Panc1 (cell line): ENCODE results near the gene STXBP5L. TPM values are rescaled to one million over a fixed set of nuclear protein-coding genes. Genes with fewer than 3 reads are reported as not detected.

Experiments
- ATAC-seq: fragments of 200-7000 bp; cut with Tn5 transposase; 2 replicates; pipeline ENCODE4 v1.9.1; 2020; ENCODE audit warnings: mild to moderate bottlenecking, moderate library complexity
- BruUV-seq: library from RNA; stranded (reverse); fragments of 400-500 nt; replicated peaks from 2 replicates; lab custom pipeline; 2021; lab: Mats Ljungman, UMichigan
- CTCF ChIA-PET: fragments of 300-600 bp; sonication (Branson Sonifier 250); formaldehyde crosslinking; loops from one replicate; lab custom pipeline; 2022; ENCODE audit warnings: antibody characterized with exemption; lab: Charles Lee
- POLR2A ChIA-PET: fragments of 300-600 bp; sonication (Branson Sonifier 250); formaldehyde crosslinking; loops from one replicate; lab custom pipeline; 2022; ENCODE audit warnings: antibody characterized with exemption; lab: Charles Lee
- DNase-seq: peaks from one replicate; pipeline ENCODE4 v3.0.0-alpha.2; 2010; ENCODE audit warnings: low read depth, low spot score
- H3K27ac ChIP-seq: 2 replicates; pipeline ENCODE4 v1.5.1; 2011; ENCODE audit warnings: mild to moderate bottlenecking, low read length, inconsistent platforms
- H3K27me3 ChIP-seq: fragments of 200-500 bp; sonication (Bioruptor generic); 2 replicates; pipeline ENCODE4 v1.6.0; 2014; ENCODE audit warnings: low read length, inconsistent platforms; ENCODE audit not compliant: control insufficient read depth, insufficient read depth
- H3K36me3 ChIP-seq: fragments of 200-500 bp; sonication (Bioruptor generic); 2 replicates; pipeline ENCODE4 v1.5.1; 2014; ENCODE audit warnings: inconsistent platforms, mild to moderate bottlenecking, low read length, moderate library complexity; ENCODE audit not compliant: control insufficient read depth, insufficient read depth
- H3K4me1 ChIP-seq: 2 replicates; pipeline ENCODE4 v1.5.1; 2011; ENCODE audit warnings: inconsistent platforms, mild to moderate bottlenecking, low read length, moderate library complexity; ENCODE audit not compliant: control insufficient read depth, insufficient read depth
- H3K4me3 ChIP-seq, 2 experiments: 2 replicates each; pipeline ENCODE4 v1.5.1; 2011 to 2012; ENCODE audit warnings: low read depth in 2 of 2, low read length in 2 of 2, mild to moderate bottlenecking in 2 of 2, inconsistent platforms in 1 of 2, moderate library complexity in 1 of 2
- H3K9me3 ChIP-seq: fragments of 200-500 bp; sonication (Bioruptor generic); 2 replicates; pipeline ENCODE4 v1.5.1; 2014; ENCODE audit warnings: low read depth, mild to moderate bottlenecking, inconsistent platforms, low read length, moderate library complexity; ENCODE audit not compliant: control insufficient read depth, insufficient read depth
- POLR2AphosphoS5 ChIP-seq: IDR thresholded peaks from 2 replicates; pipeline ENCODE4 v1.6.1; 2012; ENCODE audit warnings: mild to moderate bottlenecking, low read depth, low read length, moderate library complexity
- REST ChIP-seq, 2 experiments: IDR thresholded peaks; 2 replicates each; pipeline ENCODE4 v1.6.1; 2011 to 2012; ENCODE audit warnings: low read depth in 2 of 2, control low read depth in 1 of 2, low read length in 1 of 2, mild to moderate bottlenecking in 1 of 2, moderate library complexity in 1 of 2; ENCODE audit not compliant: insufficient read depth in 1 of 2
- SIN3A ChIP-seq: IDR thresholded peaks from 2 replicates; pipeline ENCODE4 v1.6.1; 2012; ENCODE audit warnings: low read depth, mild to moderate bottlenecking, low read length, moderate library complexity, borderline replicate concordance; ENCODE audit not compliant: insufficient read depth
- TCF7L2 ChIP-seq: IDR thresholded peaks from 2 replicates; pipeline ENCODE4 v1.6.1; 2011; ENCODE audit warnings: mild to moderate bottlenecking, low read depth, low read length, inconsistent platforms
- in situ Hi-C: cut with HindIII; loops from 2 replicates; pipeline ENCODE4 v1.10.0; 2016; ENCODE audit warnings: low sequenced_read_pairs, low pct_unique_long_range_greater_than_20kb
- intact Hi-C: fragments of 100-400 bp; cut with micrococcal nuclease; formaldehyde crosslinking; loops from one replicate; pipeline ENCODE4 v1.10.0; 2022; ENCODE audit not compliant: unreplicated experiment
- total RNA-seq: library from RNA; stranded (reverse); gene quantifications from one replicate; pipeline ENCODE4 v1.2.1, GENCODE V29; 2021; ENCODE audit not compliant: unreplicated experiment

The STXBP5L gene
- total RNA-seq, 1 experiment from 2014 or later: 0.05 TPM

GRCh38 chr3:121155028-121155427 lies 247.0 kb downstream of the STXBP5L start:
- no peak for ATAC-seq
- POLR2A ChIA-PET: no interaction called here
- Histone ChIP-seq H3K27ac (no peak overlapping the region), H3K4me1 (no peaks in the 10 kb centered on the region), H3K9me3 (no peaks in the 10 kb centered on the region), H3K36me3 (no peaks in the 10 kb centered on the region; the same call in 1 of the 2 replicates), H3K27me3 (no peaks in the 10 kb centered on the region), H3K4me3 (no peak overlapping the region)
- BruUV-seq: no TSS peak
- intact Hi-C loops (no loop called here), in situ Hi-C loops (no loop called here)
- DNase-seq: no peak
- CTCF ChIA-PET: no interaction called here
- TF ChIP-seq SIN3A: no peak
- no peak for TF ChIP-seq REST (IDR thresholded peaks at IDR 0.05; ENCODE audit: insufficient read depth in 1 of 2, low read depth in 2 of 2, low read length in 1 of 2)
- TF ChIP-seq POLR2AphosphoS5: no peak

- POLR2A ChIA-PET: no interaction called here
- ATAC-seq (no peak), DNase-seq (no peak)
- H3K9me3 ChIP-seq: no peaks in the 10 kb centered on the region
- no peaks in the 10 kb centered on the region for H3K4me1 ChIP-seq
- in situ Hi-C loops: no loop called here
- H3K27ac ChIP-seq: no peak overlapping the region
- CTCF ChIA-PET: no interaction called here
- no peak overlapping the region for H3K4me3 ChIP-seq
- intact Hi-C loops: no loop called here
- no peaks in the 10 kb centered on the region for H3K27me3 ChIP-seq
- TF ChIP-seq TCF7L2 (0 out of 2 replicates have a peak, but pooled peaks have one; percentile 26), REST (IDR thresholded peaks at IDR 0.05; ENCODE audit: insufficient read depth in 1 of 2, low read depth in 2 of 2, low read length in 1 of 2) (no peak)
- H3K36me3 ChIP-seq: no peaks in the 10 kb centered on the region
- BruUV-seq: no TSS peak
Observed at GRCh38 chr3:121165397-121165837, 257.4 kb downstream of the STXBP5L start.
